T47D (cell line): ENCODE results near the gene NPR3.

Experiments
- DNase-seq, 2 experiments: peaks; one replicate each; pipeline versions ENCODE4 v3.0.0 to v3.0.0-alpha.2; 2011 to 2012; ENCODE audit warnings: low read depth in 1 of 2, low spot score in 1 of 2
- JUND ChIP-seq: IDR thresholded peaks from 2 replicates; pipeline ENCODE4 v1.6.1; 2012; ENCODE audit warnings: low read depth
- in situ Hi-C: cut with HindIII; loops from 2 replicates; pipeline ENCODE4 v1.10.0; 2016; ENCODE audit warnings: low sequenced_read_pairs, low pct_unique_long_range_greater_than_20kb

Gene NPR3

GRCh38 chr5:32839106-32839505 lies 128.0 kb downstream of the NPR3 start:
- in situ Hi-C loops, result no loop called here
- DNase-seq, result no peak
- no peak for TF ChIP-seq JUND

GRCh38 chr5:32840606-32841005 lies 129.5 kb downstream of the NPR3 start:
- no peak for DNase-seq
- TF ChIP-seq JUND, result no peak
- in situ Hi-C loops, result no loop called here
